Smooth muscle cell of bladder (primary cell): ENCODE data around the gene PHETA2. TPM values are rescaled to one million over a fixed set of nuclear protein-coding genes. Genes with fewer than 3 reads are reported as not detected.

ENCODE experiments used
- total RNA-seq: library from RNA; depleted of rRNA; stranded (reverse); fragments of >200 nt; gene quantifications from 2 replicates; pipeline ENCODE4 v1.2.3, GENCODE V29; 2014

The PHETA2 gene, protein sequence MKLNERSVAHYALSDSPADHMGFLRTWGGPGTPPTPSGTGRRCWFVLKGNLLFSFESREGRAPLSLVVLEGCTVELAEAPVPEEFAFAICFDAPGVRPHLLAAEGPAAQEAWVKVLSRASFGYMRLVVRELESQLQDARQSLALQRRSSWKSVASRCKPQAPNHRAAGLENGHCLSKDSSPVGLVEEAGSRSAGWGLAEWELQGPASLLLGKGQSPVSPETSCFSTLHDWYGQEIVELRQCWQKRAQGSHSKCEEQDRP
- 15.8 and 21.5 TPM in 2 replicates for total RNA-seq

GRCh38 chr22:42074132-42074811 lies at the start of gene PHETA2:
TSS of gene PHETA2 (plus strand) at chr22:42074248. CDS start at chr22:42077294, 3,046 bp downstream.

GRCh38 chr22:42070517-42071422 lies 3.3 kb upstream of the PHETA2 start, which contains the start of gene NAGA:
TSS of gene NAGA (minus strand) at chr22:42070812. CDS start at chr22:42070297, 515 bp downstream.

DNA sequence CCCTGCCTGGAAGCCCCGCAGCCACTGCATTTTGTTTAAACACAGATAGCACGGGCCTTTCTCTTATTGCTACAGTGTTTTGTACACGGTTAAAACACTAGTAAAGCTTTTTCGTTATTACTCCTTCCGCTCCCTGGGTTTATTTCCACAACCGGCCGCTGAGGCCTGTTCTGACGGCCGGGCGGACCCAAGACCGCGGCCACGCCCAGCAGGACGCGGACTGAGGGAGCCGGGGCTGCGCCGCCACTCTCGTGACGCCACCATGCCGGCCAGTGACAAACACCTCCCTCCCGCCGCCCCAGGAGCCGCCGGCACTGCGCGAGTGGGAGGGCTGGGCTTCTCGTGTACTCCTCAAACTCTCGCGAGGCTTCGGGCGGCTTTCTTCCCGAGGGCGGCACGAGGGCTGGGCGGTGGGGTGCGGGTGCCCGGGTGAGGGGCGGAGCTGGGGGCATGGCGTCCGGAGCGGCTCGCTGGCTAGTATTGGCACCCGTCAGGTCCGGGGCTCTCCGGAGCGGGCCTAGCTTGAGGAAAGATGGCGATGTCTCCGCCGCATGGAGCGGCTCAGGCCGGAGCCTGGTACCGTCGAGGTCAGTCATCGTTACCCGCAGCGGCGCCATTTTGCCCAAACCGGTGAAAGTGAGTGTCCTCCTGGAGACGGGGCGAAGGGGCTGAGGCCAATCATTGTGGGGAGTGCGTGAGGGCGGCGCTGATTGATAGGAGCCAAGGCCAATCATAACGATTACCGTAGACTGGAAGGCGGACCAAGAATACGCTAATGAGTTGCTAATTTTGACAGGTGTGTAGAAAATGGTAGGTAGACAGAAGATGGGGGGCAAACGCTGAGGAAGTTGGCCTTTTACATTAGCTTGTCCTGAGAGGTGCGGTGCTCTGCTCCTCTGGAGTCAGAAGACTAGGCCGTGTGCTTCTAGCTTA lies 5.5 kb downstream of the PHETA2 start, which contains the start of gene SMDT1:
Gene SMDT1, plus strand, starts transcription at position 382 of the 933 bp plus-strand sequence. Its CDS starts 69 bp downstream, at position 451.

GRCh38 chr22:42090596-42091454 lies 16.8 kb downstream of the PHETA2 start, which contains the start of gene NDUFA6:
TSS of gene NDUFA6 (minus strand) at chr22:42090772. CDS start at chr22:42090744, 28 bp downstream.

Other genes with a start within 250 kb of the PHETA2 start
- gene SREBF2, start 241.1 kb upstream of the PHETA2 start, total RNA-seq: 39.5 and 54.3 TPM in 2 replicates
- not detected in 2 replicates for gene SHISA8, start 159.2 kb upstream of the PHETA2 start, total RNA-seq
- 0.09 and 0.14 TPM in 2 replicates for gene TNFRSF13C, start 147.4 kb upstream of the PHETA2 start, total RNA-seq
- 3.5 and 6.0 TPM in 2 replicates for gene CENPM, start 127.1 kb upstream of the PHETA2 start, total RNA-seq
- 0.09 and 0.14 TPM in 2 replicates for gene SEPTIN3, start 104.8 kb upstream of the PHETA2 start, total RNA-seq
- 0.28 and 0.46 TPM in 2 replicates for gene WBP2NL, start 75.5 kb upstream of the PHETA2 start, total RNA-seq
- gene NAGA, start 3.4 kb upstream of the PHETA2 start, total RNA-seq: 37.3 and 39.1 TPM in 2 replicates
- 6.9 and 11.8 TPM in 2 replicates for gene SMDT1, start 5.5 kb downstream of the PHETA2 start, total RNA-seq
- gene NDUFA6, start 16.5 kb downstream of the PHETA2 start, total RNA-seq: 64.1 and 108 TPM in 2 replicates
- gene CYP2D6, start 56.6 kb downstream of the PHETA2 start, total RNA-seq: 0.14 and 1.6 TPM in 2 replicates
- 16.6 and 18.9 TPM in 2 replicates for gene TCF20, start 196.4 kb downstream of the PHETA2 start, total RNA-seq